Lung (tissue), 12 donors: ENCODE data around the gene COMMD9. TPM values are rescaled to one million over a fixed set of nuclear protein-coding genes. Genes with fewer than 3 reads are reported as not detected.

ENCODE experiments used
- ATAC-seq: fragments of 200-7000 bp; cut with Tn5 transposase; one replicate; pipeline ENCODE4 v1.9.1; 2020; ENCODE audit warnings: moderate number of reproducible peaks; ENCODE audit not compliant: insufficient read depth, low FRiP score
- DNase-seq, 3 donors: peaks; one replicate each; pipeline ENCODE4 v3.0.0-alpha.2; 2013 to 2017
- H3K27ac ChIP-seq, 2 donors: one replicate each; pipeline ENCODE4 v1.5.1; 2013; ENCODE audit warnings: mild to moderate bottlenecking in 2 of 2, moderate library complexity in 2 of 2, control low read depth in 1 of 2, inconsistent platforms in 1 of 2, low read depth in 1 of 2, low read length in 1 of 2
- H3K27me3 ChIP-seq, 3 donors: one replicate each; pipeline ENCODE4 v1.5.1; 2013; ENCODE audit warnings: low read length in 2 of 3; ENCODE audit not compliant: control insufficient read depth in 3 of 3, insufficient read depth in 3 of 3
- H3K36me3 ChIP-seq, 4 donors: one replicate each; pipeline ENCODE4 v1.5.1; 2013; ENCODE audit warnings: low read length in 4 of 4, mild to moderate bottlenecking in 1 of 4, moderate library complexity in 1 of 4; ENCODE audit not compliant: control insufficient read depth in 4 of 4, insufficient read depth in 4 of 4
- H3K4me1 ChIP-seq, 5 donors: one replicate each; pipeline ENCODE4 v1.5.1; 2013; ENCODE audit warnings: low read length in 5 of 5, mild to moderate bottlenecking in 2 of 5, moderate library complexity in 1 of 5; ENCODE audit not compliant: control insufficient read depth in 5 of 5, insufficient read depth in 5 of 5
- H3K4me3 ChIP-seq: one replicate; pipeline ENCODE4 v1.5.1; 2013; ENCODE audit warnings: mild to moderate bottlenecking, control low read depth, moderate library complexity
- H3K9ac ChIP-seq, 2 donors: one replicate each; pipeline ENCODE4 v1.5.1; 2013; ENCODE audit warnings: low read length in 2 of 2, control low read depth in 1 of 2; ENCODE audit not compliant: insufficient read depth in 1 of 2
- H3K9me3 ChIP-seq, 4 donors: one replicate each; pipeline ENCODE4 v1.5.1; 2013; ENCODE audit warnings: low read length in 3 of 4, mild to moderate bottlenecking in 1 of 4, moderate library complexity in 1 of 4; ENCODE audit not compliant: control insufficient read depth in 4 of 4, insufficient read depth in 3 of 4
- CTCF ChIP-seq: IDR thresholded peaks from 2 replicates; pipeline ENCODE4 v1.5.1; 2012; ENCODE audit warnings: mild to moderate bottlenecking; ENCODE audit errors: control extremely low read depth, extremely low read depth
- WGBS, 2 donors: extraction: QIAGEN DNeasy Blood & Tissue Kit; methylation state at CpG; one replicate each; pipeline ENCODE4 v1.1.7; 2013; 5-methylcytosine and 5-hydroxymethylcytosine counted together
- polyA plus RNA-seq, 2 donors: library from polyadenylated mRNA; stranded (reverse); fragments of 200-250 nt; gene quantifications; one replicate each; pipeline ENCODE4 v1.2.1, GENCODE V29; 2013
- total RNA-seq, 2 donors: library from RNA; depleted of rRNA in 1 of 2; stranded (reverse); fragments of >200 nt in 1 of 2; gene quantifications; one replicate each; pipeline ENCODE4 v1.2.1, GENCODE V29; 2014 to 2021
- donor health status: control.
- donor health status: control.
- donor health status: Bipolar disorder and iron deficiency.
- donor health status: healthy.
- donor health status: DM: yes; HTN: yes; CAD: no.

The COMMD9 gene
- total and polyA plus RNA-seq, 4 donors, result 41.8 to 66.8 (median 44.6) TPM

- peaks cover 0 to 10% (median 0%) of the 10 kb centered on the region in 5 donors for H3K4me1 ChIP-seq
- H3K27me3 ChIP-seq, result no peaks in the 10 kb centered on the region
- TF ChIP-seq CTCF, result no peak
- H3K9me3 ChIP-seq, result peaks cover 0 to 10% (median 4%) of the 10 kb centered on the region in 4 donors
- 56 to 68% methylated on average over 5 of the region's 5 CpGs for WGBS, 2 donors
- peak; percentile 72 to 77 (median 74) for DNase-seq
- H3K4me3 ChIP-seq, result no peak overlapping the region
- H3K27ac ChIP-seq, result no peak overlapping the region
- peak overlapping the region in 1 of 2 donors; percentile 27 for H3K9ac ChIP-seq
- no peak for ATAC-seq
- H3K36me3 ChIP-seq, result peaks cover 0 to 2% (median 0%) of the 10 kb centered on the region in 4 donors
These were observed 36.0 kb downstream of the COMMD9 start for GRCh38 chr11:36253238-36253637.

GRCh38 chr11:36251823-36252222, 37.4 kb downstream of the COMMD9 start:
- H3K27ac ChIP-seq, result no peak overlapping the region

GRCh38 chr11:36249246-36249645, 40.0 kb downstream of the COMMD9 start:
- Histone ChIP-seq H3K4me1 (peaks cover 0 to 10% (median 0%) of the 10 kb centered on the region in 5 donors), H3K4me3 (no peak overlapping the region), H3K9ac (no peak overlapping the region), H3K27me3 (no peaks in the 10 kb centered on the region), H3K27ac (no peak overlapping the region), H3K9me3 (peaks cover 0 to 10% (median 2%) of the 10 kb centered on the region in 4 donors), H3K36me3 (no peaks in the 10 kb centered on the region)
- no peak for TF ChIP-seq CTCF
- ATAC-seq, result no peak
- 56 to 65% methylated on average over 2 of the region's 2 CpGs for WGBS, 2 donors
- no peak for DNase-seq

More at GRCh38 chr11:36251823-36252222, 37.4 kb downstream of the COMMD9 start:
- H3K27me3 ChIP-seq, result no peaks in the 10 kb centered on the region
- no peak for DNase-seq
- 75 to 85% methylated on average over 2 of the region's 2 CpGs for WGBS, 2 donors
- no peak overlapping the region for H3K9ac ChIP-seq
- no peak for TF ChIP-seq CTCF
- H3K36me3 ChIP-seq, result peaks cover 0 to 2% (median 0%) of the 10 kb centered on the region in 4 donors
- ATAC-seq, result no peak
- no peak overlapping the region for H3K4me3 ChIP-seq
- peaks cover 0 to 10% (median 0%) of the 10 kb centered on the region in 5 donors for H3K4me1 ChIP-seq
- peaks cover 0 to 10% (median 4%) of the 10 kb centered on the region in 4 donors for H3K9me3 ChIP-seq

- peaks cover 0 to 8% (median 0%) of the 10 kb centered on the region in 5 donors for H3K4me1 ChIP-seq
- H3K9ac ChIP-seq, result no peak overlapping the region
- 54 to 66% methylated on average over 4 of the region's 4 CpGs for WGBS, 2 donors
- ATAC-seq (no peak), DNase-seq (no peak)
- H3K4me3 ChIP-seq, result no peak overlapping the region
- no peaks in the 10 kb centered on the region for H3K36me3 ChIP-seq
- H3K27me3 ChIP-seq, result no peaks in the 10 kb centered on the region
- peaks cover 0 to 10% (median 2%) of the 10 kb centered on the region in 4 donors for H3K9me3 ChIP-seq
- H3K27ac ChIP-seq, result no peak overlapping the region
- TF ChIP-seq CTCF, result no peak
These were observed 40.8 kb downstream of the COMMD9 start for GRCh38 chr11:36248436-36248835.
